GDM1 (cell line): ENCODE results near the gene PTOV1.

Source experiments
- DNase-seq: peaks from one replicate; lab custom pipeline; 2025; lab: John Stamatoyannopoulos, UW

Gene PTOV1

DNA sequence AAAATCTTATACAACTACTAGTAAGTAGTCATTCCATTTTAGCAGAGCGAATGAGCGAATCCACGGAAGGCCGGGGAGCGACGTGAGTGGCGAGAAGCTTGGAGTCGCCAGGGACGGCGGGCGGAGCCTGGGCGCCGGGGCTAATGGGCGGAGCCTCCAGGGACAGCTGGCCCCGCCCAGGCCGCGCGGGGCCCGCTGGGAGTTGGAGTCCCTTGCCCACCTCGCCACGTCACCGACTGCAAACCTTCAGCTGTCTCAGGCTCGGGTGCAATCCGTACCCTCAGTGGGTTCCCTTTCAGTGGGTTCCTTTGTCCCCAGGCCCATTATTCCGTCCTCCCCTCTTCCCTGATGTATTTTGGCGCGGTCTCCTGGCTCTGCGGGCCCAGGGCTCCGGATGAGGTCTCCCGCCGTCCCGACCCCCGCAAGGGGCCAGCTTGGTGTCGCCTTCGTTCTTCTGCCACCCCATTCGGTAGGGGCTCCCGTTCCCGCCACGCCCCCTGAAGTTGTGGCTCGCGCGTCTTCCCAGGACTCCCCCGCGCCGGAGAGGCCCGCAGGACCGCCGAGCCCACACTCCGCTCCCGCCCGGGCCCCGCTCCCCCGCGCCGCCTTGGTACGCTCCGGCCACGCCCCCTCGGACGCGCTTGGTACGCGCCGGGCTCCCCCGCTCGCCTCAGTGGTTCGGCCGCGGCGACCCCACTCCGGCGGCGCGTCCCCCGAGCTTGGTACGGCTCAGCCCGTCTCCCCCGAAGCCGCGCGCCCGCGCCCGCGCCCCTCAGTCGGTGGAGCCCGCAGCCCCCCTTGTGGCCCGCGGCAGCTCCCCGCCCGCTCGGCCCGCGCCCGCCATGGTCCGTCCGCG is at the start of gene PTOV1:
TSS of gene PTOV1 (plus strand) at position 673 of the 856 bp plus-strand sequence.
- peak; percentile 87 for DNase-seq

DNA sequence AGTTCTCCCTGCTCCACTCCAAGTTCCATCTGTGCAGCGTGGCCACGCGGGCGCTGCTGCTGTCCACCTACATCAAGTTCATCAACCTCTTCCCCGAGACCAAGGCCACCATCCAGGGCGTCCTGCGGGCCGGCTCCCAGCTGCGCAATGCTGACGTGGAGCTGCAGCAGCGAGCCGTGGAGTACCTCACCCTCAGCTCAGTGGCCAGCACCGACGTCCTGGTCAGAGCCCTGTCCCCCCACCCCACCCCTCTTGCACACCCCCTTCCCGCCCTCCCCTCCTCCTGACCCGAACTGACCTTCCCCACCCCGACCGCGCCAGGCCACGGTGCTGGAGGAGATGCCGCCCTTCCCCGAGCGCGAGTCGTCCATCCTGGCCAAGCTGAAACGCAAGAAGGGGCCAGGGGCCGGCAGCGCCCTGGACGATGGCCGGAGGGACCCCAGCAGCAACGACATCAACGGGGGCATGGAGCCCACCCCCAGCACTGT is 49.5 kb upstream of the PTOV1 start:
- DNase-seq: no peak

DNA sequence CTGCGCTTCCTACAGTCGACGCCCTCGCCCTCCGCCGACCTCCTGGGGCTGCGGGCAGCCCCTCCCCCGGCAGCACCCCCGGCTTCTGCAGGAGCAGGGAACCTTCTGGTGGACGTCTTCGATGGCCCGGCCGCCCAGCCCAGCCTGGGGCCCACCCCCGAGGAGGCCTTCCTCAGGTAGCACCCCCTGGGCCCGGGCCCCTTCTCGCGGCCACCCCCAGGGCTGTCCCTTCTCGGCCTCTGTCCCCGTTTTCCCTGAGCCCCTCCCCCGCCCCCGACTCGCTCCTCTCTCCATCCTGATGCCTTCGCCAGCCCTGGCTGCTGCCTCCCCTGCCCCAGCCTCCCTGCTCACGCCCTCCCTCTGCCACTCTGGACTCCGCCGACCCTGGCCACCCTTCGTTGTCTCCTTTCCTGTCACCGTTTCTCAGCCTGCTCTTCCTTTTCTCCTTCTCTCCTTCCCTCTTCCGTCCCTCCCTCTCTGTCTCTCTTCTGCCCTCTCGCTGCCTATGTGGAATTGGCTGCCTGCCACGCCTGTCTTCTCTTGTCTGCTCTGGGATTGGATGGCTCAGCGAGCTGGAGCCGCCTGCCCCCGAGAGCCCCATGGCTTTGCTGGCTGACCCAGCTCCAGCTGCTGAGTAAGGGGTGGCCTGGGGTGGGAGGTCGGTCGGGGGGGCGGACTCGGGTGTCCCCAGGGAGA is 48.8 kb upstream of the PTOV1 start:
- DNase-seq: no peak

DNA sequence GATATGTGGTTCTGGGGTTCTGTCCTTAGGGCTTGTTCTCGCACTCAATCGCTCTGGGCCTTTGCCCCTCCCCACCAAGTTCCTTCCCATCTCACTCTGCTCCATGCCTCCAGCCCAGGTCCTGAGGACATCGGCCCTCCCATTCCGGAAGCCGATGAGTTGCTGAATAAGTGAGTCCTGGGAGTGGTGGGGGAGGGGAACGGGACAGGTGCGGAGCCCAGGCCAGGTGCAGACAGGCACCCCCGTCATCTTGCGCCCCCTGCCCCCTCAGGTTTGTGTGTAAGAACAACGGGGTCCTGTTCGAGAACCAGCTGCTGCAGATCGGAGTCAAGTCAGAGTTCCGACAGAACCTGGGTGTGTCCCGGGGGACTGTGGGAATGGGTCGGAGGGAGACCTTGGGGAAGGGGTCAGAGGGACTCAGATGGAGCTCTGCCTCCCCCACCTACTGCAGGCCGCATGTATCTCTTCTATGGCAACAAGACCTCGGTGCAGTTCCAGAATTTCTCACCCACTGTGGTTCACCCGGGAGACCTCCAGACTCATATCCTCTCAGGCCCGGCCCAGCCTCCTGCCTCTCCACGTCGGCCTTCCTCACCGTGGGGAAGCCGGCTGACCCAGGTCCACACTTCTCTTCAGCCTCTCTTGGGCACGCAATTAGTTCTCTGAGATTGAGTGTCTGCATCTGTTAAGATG is 48.0 kb upstream of the PTOV1 start:
- no peak for DNase-seq

DNA sequence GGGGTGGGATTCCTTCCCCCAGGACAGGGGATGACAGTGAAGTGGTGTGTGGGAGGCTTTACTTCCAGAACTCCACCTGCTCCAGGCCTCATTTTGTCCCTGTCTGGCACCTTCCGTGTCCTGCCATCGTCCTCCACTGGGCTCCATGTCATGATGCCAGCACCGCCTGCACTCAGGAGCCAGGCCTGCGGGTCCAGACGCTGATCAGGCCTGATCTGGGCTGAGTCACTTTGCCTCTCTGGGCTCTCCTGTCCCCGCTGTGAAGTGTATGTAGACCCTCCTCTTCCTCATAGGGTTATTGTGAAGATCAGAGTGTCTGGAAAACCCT is 47.5 kb upstream of the PTOV1 start:
- no peak for DNase-seq

DNA sequence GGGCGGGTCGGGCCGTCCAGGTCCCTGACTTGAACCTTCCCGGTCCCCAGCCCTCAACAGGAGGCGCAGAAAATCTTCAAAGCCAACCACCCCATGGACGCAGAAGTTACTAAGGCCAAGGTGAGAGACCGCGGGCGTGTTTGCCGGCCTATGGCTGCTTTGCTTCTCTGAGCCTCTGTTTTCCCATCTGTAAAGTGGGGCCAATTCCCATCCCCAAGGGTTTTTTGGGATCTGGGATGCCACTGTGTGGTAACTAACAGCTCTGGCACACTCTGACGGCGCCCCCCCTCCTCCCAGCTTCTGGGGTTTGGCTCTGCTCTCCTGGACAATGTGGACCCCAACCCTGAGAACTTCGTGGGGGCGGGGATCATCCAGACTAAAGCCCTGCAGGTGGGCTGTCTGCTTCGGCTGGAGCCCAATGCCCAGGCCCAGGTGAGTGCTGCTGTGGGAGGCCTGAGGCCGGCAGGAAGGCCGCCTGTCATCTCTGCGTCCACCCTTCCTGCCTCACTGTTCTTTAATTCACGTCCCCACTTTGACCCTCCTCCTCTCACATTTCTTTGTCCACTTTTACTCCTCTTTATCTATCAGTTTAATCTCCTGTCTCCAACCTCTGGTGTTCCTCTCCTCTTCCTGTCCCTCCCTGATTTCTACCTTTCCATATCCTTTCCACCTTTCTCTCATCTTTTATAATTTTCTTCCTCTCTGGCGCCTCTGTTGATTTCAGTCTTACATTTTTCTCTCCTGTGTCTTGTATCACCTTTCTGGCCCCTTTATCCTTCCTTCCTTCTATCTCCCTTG is 44.9 kb upstream of the PTOV1 start:
- no peak for DNase-seq

DNA sequence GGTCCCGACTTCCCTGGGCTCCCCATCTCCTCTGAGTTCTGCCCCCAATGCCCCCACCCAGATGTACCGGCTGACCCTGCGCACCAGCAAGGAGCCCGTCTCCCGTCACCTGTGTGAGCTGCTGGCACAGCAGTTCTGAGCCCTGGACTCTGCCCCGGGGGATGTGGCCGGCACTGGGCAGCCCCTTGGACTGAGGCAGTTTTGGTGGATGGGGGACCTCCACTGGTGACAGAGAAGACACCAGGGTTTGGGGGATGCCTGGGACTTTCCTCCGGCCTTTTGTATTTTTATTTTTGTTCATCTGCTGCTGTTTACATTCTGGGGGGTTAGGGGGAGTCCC is 44.4 kb upstream of the PTOV1 start:
- DNase-seq: no peak

DNA sequence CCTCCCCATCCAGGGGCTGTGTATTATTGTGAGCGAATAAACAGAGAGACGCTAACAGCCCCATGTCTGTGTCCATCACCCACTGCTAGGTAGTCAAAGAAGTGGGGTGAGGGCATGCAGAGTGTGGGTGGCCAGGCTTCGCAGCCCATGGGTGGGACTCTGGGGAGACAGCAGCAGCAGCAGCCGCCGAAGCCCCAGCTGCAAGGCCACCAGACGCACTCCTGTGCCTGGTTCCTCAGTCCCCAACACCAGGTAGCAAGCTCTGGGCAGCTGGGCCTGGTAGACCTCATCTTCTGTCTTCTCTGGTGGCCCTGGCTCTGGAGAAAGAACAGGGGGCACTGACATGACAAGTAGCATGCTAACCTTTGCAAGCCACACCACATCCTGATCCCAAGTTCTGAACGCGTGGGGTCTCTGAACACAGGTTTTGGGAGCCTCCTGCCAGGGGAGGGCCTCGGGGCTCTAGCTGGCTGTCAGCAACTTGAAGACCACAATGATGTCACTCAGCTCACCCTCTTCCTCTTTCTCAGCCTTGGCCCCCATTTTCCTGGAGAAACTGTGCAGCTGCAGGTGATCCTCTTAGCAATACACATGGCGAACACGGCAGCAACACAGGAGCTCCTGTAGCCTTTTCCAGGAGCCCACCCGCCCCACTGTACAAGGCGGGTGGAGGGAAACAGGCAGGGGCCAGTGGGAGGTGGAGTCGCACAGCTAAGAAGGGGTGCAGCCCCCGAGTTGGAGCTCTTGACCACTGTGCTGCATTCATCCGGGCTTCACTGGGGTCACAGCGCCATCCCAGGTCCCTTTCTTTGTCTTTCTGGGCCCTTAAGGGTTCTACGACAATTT is 43.7 kb upstream of the PTOV1 start:
- peak; percentile 15 for DNase-seq

DNA sequence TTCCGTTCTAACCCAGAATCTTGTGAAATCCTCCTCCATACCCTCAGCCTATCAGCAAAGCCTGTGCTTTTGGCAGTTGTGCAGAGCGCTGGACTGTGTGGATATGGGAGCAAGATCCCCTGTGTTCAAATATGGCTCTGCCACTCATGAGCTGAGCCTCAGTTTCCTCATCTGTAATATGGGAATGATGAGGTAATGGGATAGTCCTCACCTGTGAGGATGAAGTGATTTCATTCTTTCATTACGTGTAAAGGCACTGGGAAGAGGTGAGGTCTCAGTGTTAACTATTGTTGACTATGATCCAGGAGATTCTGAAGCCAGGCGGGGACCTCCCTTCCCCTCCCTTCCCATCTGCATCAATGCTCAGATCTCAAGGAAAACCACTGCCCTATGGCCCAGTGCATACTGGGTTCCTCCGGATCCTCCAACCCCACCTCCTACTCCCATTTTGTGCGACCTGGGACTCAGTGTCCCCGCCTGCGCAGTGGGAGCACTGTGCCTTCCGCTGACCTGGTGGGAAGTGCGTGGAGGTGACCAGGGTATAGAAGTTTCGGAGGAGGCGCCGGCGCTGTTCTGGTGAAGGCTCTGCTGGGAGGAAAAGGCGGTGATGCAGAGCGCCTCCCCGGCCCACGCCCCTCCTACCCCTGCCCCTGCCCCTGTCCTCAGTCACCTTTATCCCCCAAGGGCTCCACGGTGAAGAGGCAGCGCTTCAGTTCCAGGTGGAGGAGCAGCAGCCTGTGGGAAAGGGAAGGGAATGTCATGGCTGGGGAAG is 42.9 kb upstream of the PTOV1 start:
- no peak for DNase-seq

DNA sequence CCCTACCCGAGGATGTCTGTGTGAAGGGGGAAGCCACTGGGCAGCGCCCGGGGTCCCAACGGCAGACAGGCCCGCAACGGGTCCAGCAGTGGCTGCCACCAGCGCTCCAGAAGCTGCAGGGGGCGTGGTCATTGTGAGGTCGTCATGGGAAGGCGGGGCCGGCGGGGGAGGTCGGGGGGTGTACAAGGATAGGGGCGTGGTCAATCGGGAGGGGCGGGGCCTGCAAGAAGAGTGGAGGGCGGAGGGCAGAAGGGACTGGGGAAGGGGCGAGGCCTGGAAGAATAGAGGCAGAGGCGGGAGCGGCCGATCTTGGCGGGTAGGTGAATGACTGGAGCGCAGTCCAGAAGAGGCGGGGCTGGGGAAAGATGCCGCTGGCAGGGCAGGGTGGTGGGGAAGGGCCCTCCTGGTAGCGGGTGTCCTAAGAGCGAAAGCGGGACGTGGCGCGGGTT is 42.2 kb upstream of the PTOV1 start:
- no peak for DNase-seq

DNA sequence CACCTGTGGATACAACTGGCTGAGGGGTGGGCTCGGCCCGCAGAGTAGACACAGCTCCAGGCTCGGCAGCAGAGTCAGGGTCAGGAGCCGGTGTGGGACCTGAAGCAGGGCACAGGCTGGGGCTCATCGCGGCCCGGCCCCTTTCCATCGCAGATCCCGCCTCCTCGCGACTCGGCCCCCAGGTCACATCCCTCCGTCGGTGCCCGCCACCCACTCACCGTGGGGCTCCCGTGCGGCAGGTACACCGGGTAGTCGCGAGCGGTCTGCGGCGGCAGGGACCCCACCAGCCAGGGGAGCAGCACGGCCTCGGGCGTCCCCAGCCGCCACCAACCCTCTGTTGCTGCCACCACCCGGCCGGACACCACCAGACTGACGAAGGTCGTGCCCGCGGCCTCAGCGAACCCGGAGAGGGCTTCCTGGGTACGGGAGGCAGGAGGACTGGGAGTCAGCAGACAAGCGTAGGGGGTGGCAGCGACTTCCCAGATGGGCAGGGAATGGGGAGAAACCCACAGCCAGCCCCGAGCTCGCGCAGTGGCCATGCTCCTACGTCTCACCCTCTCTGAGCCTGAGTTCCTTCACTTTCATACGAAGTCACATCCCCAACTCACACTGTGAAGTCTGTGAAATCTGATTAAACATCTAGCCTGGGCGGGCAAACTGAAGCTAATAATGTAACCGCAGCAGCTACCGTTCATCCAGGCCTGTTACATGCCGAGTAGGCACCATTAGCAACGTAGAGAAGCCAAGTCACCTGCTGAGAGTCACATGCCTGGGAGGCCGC is 41.6 kb upstream of the PTOV1 start:
- DNase-seq: no peak

DNA sequence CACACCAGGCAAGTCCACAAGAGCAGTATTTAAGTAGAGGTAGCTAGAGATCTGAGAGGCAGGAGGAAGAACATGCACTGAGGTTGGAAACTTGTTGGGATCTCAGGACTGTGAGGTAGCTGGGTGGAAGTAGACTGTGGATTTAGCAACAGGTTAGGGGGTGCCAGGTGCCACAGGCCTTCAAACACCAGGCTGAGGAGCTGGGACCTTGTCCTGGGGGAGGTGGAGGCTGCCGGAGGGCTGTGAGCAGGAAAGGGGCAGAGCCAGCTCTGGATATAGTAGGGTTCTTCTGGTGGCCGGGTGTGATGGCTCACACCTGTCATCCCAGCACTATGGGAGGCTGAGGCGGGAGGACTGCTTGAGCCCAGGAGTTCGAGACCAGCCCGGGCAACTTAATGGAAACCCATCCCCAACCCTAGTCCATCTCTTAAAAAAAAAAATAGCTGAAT is 41.0 kb upstream of the PTOV1 start:
- no peak for DNase-seq

DNA sequence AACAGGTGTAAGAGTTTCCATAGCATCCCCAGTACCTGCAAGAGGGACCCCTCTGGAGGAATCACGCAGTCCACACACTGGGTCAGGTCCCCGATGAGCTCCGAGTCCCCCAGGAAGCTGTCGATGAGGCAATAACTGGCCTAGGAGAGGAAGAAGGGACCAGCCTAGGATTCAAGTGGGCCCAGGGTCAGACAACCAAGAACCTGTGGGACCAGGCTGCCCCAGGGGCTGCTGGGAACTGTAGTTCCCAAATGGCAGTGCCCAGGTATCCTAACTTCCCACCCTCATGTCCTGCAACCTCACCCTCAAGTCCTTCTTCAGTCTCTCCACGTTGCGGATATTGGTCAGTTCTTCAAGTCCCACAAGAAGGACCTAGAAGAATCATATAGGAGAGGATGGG is 39.6 kb upstream of the PTOV1 start:
- DNase-seq: no peak

DNA sequence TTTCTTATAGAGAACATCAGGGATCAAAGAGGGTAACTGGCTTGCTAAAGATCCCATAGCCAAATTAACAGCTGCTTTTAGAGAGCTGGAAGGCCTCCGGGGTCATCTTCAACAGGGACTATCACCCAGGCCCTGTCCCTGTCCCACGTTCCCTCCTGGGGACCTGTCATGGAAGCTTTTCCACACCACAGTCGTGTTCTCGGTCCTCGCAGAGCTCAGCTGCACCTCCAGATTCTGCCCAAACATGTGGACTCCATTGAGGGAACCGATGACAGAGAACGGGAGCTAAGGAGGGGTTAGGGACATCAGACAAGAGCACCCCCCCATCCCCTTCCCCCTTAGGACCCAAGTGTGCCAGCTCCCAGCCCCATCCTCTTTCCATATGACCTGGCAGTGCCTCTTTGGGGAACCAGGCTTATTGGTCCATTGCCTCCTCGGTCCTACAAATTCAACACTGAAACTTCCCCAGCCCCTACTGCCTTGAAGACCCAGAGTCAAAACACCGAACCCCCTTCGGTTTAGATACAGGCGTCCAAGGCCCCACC is 38.4 kb upstream of the PTOV1 start:
- no peak for DNase-seq

DNA sequence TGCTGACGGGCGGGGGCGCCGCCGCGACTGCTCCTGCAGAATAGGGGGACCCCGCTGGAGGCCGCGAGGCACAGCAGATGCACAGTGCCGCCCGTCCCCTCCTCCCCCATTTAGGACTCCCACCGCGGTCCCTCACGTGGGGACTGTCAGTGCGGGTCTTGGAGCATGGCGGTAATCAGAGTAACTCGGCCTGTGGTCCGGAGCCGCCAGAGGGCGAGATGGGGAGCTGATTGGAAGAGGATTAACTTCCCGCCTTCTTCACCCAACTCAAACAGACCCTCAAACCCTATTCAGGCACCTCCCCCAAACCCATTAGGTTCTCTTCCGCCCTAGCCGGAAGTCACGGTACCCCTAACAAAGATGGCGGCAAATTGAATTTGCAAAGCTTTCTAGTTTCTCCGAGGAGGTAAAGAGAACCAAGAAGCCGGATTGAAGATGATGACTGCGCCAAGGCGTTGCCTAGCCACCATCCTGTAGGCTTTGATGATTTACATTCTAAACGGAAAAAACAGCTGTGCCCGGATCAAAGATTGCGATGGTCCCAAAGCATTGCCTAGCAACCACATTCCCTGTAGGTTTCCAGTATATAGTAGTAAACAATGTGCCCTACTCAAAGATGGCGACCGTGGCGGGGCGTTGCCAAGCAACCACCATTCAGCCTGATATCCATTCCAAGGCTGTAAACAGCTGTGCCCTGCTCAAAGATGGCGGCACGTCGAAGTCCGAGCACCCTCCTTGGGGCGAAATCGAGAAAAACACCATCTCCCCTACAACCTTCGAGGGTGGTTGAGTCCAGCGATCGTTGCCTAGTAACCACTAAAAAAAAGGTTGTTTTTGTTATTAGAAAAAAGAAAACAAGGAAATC is 37.7 kb upstream of the PTOV1 start, which contains the start of gene FUZ:
TSS of gene FUZ (minus strand) at position 296 of the 865 bp plus-strand sequence. CDS start at position 110, 186 bp downstream.
- DNase-seq: peak; percentile 97

DNA sequence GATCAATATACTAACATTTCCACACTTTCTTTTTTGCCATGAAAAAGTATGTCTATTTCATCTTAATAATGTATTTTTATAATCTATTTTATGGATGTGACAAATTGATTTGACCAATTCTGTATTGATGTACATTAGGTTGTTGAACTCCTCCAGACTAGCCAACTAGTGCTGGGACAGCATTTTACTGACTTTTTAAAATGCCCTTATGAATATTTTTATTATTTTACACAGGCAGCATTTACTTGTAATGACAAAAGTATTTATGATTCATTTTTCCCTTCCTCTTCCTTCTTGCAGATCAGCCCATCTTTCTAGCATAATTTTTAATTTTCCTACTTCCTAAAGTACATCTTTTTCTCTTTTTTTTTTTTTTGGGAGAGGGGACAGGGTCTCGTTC is 36.9 kb upstream of the PTOV1 start:
- no peak for DNase-seq

DNA sequence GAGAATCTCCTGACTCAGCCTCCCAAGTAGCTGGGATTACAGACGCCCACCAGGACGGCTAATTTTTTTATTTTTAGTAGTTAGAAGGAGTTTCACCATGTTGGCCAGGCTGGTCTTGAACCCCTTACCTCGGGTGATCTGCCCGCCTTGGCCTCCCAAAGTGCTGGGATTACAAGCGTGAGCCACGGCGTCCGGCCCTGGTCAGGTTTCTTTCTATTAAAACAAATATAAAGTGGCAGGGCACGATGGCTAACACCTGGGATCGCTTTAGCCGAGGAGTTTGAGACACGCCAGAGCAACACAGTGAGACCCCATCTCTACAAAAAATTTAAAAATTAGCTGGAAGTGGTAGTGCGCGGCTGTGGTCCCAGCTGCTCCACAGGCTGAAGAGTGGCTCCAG is 34.4 kb upstream of the PTOV1 start:
- DNase-seq: no peak
